Stimulated activated CD8-positive, alpha-beta memory T cell treated with anti-CD3 and anti-CD28 coated beads, Interleukin-15, amount 100 ng/mL, for 24 hours (primary cell): ENCODE data around the gene SHANK1.

Experiments used
- DNase-seq: peaks from one replicate; pipeline ENCODE4 v3.0.0-alpha.2; 2020; ENCODE audit warnings: low read depth

SHANK1 gene

GRCh38 chr19:50728084-50728737 lies 8.6 kb upstream of the SHANK1 start:
- peak; percentile 40 for DNase-seq

DNA sequence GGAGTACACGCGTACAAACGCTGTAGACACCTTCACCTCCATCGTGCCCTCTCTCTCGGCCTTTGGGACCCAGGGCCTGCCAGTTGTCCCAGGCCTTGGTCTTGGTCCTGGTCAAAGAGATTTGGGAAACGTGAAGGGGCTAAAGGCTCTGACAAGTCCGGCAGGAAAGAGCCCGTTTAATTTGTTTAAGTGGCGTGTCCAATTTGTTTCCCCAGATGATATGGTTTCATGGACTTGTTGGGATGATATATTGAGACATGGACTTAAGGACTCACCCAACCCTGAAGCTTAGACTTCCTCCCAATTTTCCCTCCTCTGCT lies 6.3 kb upstream of the SHANK1 start:
- DNase-seq: no peak

DNA sequence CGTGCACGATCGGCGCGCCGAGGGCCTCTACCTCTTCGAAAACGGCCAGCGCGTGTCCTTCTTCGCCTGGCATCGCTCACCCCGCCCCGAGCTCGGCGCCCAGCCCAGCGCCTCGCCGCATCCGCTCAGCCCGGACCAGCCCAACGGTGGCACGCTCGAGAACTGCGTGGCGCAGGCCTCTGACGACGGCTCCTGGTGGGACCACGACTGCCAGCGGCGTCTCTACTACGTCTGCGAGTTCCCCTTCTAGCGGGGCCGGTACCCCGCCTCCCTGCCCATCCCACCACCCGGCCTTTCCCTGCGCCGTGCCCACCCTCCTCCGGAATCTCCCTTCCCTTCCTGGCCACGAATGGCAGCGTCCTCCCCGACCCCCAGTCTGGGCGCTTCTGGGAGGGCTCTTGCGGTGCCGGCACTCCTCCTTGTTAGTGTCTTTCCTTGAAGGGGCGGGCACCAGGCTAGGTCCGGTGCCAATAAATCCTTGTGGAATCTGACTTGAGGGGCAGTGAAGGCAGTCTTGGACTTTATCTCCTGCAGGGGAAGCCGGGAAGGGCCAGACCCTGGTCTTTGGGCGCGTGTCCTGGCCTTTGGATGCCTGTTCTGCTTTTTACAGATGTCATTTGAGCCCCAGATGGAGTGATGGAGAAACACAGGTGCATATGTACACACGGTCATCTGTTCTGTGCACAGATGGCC lies 5.8 kb upstream of the SHANK1 start:
- DNase-seq: no peak

GRCh38 chr19:50724522-50725217 lies 5.1 kb upstream of the SHANK1 start:
- peak; percentile 73 for DNase-seq

GRCh38 chr19:50723735-50724521 lies 4.3 kb upstream of the SHANK1 start:
- DNase-seq: no peak

GRCh38 chr19:50723069-50723468 lies 3.5 kb upstream of the SHANK1 start, which contains the start of gene CLEC11A:
Gene CLEC11A, plus strand, starts transcription at chr19:50723364. Its CDS starts 162 bp downstream, at chr19:50723526.
- DNase-seq: no peak

DNA sequence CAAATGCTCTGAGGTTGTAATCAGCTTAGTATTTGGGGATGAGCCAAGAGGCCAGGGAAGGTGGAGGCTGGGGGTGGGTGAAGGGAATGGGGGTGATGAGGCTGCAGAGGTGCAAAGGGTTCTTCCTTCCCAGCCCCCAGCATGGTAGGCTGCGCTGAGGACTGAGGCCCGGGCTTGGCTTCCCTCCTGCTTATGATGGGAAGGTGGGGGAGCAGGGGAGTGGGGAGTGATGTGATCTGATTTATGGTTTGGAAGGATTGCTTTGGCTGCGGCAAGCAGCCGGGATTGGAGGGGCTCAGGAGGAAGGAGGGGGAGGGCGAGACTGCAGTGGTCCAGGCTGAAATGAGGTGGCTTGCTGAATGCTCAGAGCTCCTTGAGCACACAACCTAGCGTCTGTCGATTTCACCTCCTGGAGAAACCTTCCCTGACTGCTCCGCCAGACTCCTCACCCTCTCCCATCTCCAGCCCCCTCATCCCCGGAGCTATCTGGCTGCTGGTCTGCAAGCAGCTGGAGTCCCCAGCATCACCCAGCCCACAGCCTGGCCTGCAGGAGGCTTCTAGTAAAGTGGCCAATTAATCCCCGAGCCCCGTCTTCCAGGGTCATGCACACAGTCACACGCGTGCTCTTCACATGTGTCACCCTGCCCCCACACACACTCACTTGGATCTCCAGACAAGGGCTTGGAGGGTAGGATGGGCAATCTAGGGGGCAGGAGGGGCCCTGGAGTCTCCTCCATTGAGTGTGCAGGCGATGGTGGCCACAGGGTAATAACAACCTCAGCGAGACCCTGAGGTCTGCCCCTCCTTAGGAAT lies 2.8 kb upstream of the SHANK1 start:
- no peak for DNase-seq

DNA sequence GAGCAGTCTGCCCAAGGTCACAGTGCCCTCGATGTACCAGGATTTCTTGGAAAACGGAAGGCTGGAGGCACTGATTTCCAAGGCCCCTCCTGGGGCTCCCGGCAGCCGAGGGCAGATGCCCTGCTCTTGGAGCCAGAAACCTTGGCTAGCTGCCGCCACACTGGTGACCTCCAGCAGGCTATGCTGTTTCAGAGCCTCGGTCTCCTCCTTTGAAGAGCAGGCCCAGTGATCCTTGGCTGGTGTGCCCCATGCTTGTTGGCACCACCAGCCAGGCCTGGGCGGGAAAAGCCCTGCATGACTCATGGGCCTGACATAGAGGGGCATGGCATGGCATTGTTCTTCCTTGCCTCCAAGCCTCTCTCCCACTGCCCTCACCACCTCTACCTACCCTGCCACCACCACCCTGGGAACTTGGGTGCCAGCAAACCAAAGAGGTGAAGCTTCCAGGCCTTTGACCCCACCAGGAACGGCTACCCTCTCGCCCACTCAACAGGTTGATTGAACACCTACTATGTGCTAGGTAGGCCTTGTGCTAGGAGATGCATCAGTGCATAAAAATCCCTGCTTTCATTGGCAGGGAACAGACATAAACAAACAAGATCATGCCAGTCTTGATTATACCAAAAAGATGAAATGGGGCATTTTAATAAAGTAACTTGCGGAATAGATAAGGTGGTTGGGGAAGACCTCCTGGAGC lies 2.0 kb upstream of the SHANK1 start:
- DNase-seq: no peak

- no peak for DNase-seq
These were observed 1.3 kb upstream of the SHANK1 start for GRCh38 chr19:50720921-50721381.

- DNase-seq: no peak
These were observed 749 bp upstream of the SHANK1 start for GRCh38 chr19:50720181-50720920.

- no peak for DNase-seq
These were observed 525 bp downstream of the SHANK1 start for GRCh38 chr19:50719119-50719435.

DNA sequence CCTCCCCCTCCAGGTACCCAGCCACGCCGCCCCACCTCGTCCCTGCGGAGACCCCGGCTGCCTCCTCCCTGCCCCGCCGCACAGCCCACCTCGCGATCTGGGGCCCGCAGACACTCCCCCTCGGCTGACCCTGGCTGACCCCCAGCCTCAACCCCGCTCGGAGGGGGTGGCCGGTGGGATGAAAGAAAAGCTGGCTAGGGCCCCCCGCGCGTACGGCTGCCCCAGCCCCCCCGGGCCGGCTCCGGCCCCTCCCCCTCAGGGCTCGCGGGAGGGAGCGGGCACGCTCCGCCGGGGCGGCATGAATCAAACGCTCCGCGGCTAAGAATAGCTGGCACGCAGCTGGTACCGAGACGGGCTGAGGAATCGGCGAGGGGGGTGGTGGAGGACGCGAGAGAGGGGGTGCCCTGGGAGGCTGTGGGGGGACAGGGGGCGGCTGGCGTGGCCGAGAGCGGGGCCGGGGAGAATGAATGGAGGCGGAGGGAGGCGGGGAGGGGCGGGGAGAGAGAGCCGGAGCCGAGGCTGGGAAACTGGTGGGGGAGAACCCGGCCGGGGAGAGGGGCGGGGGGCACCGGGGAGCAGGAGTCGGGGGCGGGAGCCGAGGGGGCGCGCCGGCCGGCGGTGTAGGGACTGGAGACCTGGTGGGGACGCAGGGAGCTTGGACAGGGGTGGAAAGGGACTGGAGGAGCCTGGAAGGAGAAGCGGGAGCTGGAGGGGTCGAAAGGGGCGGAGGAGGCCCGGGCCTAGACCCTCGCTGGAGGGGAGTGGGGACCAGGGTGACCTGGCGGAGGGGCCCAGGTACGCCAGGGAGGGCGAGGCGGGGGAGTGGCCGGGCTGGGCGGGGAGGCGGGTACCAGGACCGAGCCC lies 1.1 kb downstream of the SHANK1 start:
- DNase-seq: no peak

DNA sequence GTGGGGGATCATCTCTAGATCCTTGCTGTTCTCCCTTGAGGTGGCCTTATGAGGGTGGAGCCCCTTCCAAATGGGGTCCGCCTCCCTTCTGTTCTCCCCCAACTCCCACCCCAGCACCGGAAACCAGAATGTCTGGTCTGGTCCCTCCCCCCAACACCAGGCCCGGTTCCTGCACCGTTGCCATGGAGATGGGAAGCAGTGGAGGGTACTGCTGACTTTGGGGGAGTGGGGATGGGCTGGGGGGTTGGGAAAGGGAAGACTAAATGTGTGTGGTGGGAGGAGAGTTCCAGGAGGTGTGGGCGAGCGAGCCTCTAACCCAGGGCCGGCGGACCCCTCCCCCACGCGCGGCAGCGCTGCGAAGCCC lies 1.7 kb downstream of the SHANK1 start:
- DNase-seq: no peak

GRCh38 chr19:50717026-50717723 lies 2.4 kb downstream of the SHANK1 start:
- no peak for DNase-seq

GRCh38 chr19:50716178-50717025 lies 3.2 kb downstream of the SHANK1 start:
- no peak for DNase-seq

DNA sequence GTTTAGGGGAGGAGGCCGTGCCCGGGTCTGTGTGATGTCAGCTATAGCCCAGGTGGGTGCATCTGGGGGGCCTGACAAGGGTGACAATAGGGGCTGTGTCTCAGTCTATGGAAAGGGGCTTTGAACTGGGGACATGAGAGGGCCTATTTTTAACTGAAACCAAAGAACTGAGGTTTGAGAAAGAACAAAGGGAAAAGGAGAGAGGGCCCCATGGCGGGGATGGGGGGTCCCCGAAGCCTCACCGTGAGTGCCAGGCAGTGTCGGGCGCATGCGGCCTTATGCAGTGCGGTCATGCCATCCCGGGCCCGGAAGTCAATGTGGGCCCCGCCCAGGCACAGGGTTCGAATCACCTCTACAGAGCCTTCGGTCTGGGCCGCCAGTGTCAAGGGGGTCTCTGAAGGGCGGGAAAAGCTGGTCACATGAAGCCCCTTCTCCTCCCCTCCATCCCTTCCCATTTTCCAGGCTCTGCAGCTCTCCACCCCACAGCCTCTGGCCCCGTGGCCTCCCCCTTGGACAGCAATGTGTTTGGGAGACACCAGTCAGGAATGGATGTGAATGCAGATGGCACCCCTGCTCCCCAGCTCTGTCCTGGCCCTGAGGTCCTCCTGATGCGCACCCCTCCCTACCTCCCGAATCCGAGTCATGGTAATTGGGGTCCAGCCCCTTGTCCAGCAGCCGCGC lies 5.9 kb downstream of the SHANK1 start:
- no peak for DNase-seq

- DNase-seq: no peak
These were observed 6.8 kb downstream of the SHANK1 start for GRCh38 chr19:50712833-50713232.
